PC-9 (cell line): Measurements from ENCODE around the gene GALNT1. TPM values are rescaled to one million over a fixed set of nuclear protein-coding genes. Genes with fewer than 3 reads are reported as not detected.

Experiments used
- BruUV-seq: library from RNA; stranded (reverse); fragments of 400-500 nt; replicated peaks from 2 replicates; lab custom pipeline; 2021; lab: Mats Ljungman, UMichigan
- CTCF ChIA-PET: fragments of 300-600 bp; sonication (Branson Sonifier 250); formaldehyde crosslinking; loops from one replicate; lab custom pipeline; 2022; ENCODE audit warnings: antibody characterized with exemption; lab: Charles Lee
- POLR2A ChIA-PET: fragments of 300-600 bp; sonication (Branson Sonifier 250); formaldehyde crosslinking; loops from one replicate; lab custom pipeline; 2022; ENCODE audit warnings: antibody characterized with exemption; ENCODE audit not compliant: unreplicated experiment; lab: Charles Lee
- DNase-seq, 2 experiments: peaks; one replicate each; pipeline versions ENCODE4 v3.0.0 to v3.0.0-alpha.2; 2015 to 2022; ENCODE audit warnings: mixed read lengths in 1 of 2
- H2AFZ ChIP-seq: fragments of 200-600 bp; sonication (generic); 2 replicates; pipeline ENCODE4 v1.8.1; 2017; ENCODE audit warnings: antibody characterized with exemption
- H3F3A ChIP-seq: fragments of 200-600 bp; sonication (generic); 2 replicates; pipeline ENCODE4 v1.8.1; 2017; ENCODE audit warnings: antibody characterized with exemption, mild to moderate bottlenecking, low read depth; ENCODE audit not compliant: insufficient read depth
- H3K27ac ChIP-seq: fragments of 200-600 bp; sonication (generic); 2 replicates; pipeline ENCODE4 v1.6.1; 2016; ENCODE audit warnings: mixed run types
- H3K27me3 ChIP-seq: fragments of 200-600 bp; sonication (generic); 2 replicates; pipeline ENCODE4 v1.6.1; 2016; ENCODE audit warnings: low read depth, mixed run types; ENCODE audit not compliant: insufficient read depth
- H3K36me3 ChIP-seq: fragments of 200-600 bp; sonication (generic); 2 replicates; pipeline ENCODE4 v1.6.1; 2016; ENCODE audit warnings: low read depth, mixed run types
- H3K4me1 ChIP-seq: fragments of 200-600 bp; sonication (generic); replicated peaks from 2 replicates; pipeline ENCODE4 v1.6.1; 2016; ENCODE audit warnings: mixed run types; ENCODE audit not compliant: insufficient read depth
- H3K4me2 ChIP-seq: fragments of 200-600 bp; sonication (generic); 2 replicates; pipeline ENCODE4 v1.6.1; 2017; ENCODE audit warnings: mixed run types
- H3K4me3 ChIP-seq: fragments of 200-600 bp; sonication (generic); 2 replicates; pipeline ENCODE4 v1.6.1; 2016; ENCODE audit warnings: mixed run types
- H3K79me2 ChIP-seq: fragments of 200-600 bp; sonication (generic); 2 replicates; pipeline ENCODE4 v1.6.1; 2017; ENCODE audit warnings: low read depth, mixed run types
- H3K9me2 ChIP-seq: fragments of 200-600 bp; sonication (generic); 2 replicates; pipeline ENCODE4 v1.8.1; 2017; ENCODE audit warnings: mild to moderate bottlenecking; ENCODE audit not compliant: insufficient read depth
- H3K9me3 ChIP-seq: fragments of 200-600 bp; sonication (generic); 2 replicates; pipeline ENCODE4 v1.8.1; 2016; ENCODE audit warnings: low read depth; ENCODE audit not compliant: insufficient read depth
- H4K20me1 ChIP-seq: fragments of 200-600 bp; sonication (generic); 2 replicates; pipeline ENCODE4 v1.8.1; 2017; ENCODE audit not compliant: insufficient read depth
- EZH2 ChIP-seq: fragments of 200-600 bp; sonication (generic); IDR thresholded peaks from 2 replicates; pipeline ENCODE4 v1.8.0; 2017; ENCODE audit warnings: antibody characterized with exemption, low read depth
- intact Hi-C: fragments of 100-400 bp; cut with micrococcal nuclease; formaldehyde crosslinking; loops from one replicate; pipeline ENCODE4 v1.10.0; 2022; ENCODE audit not compliant: unreplicated experiment
- total RNA-seq: library from RNA; stranded (reverse); gene quantifications from 2 replicates; pipeline ENCODE4 v1.2.3, GENCODE V29; 2021
- TF ChIP-seq, protein P1 (sequence below): fragments of 200-600 bp; sonication (generic); conservative IDR thresholded peaks from 2 replicates; pipeline ENCODE4 v1.6.1; 2017; ENCODE audit warnings: mixed run types, antibody characterized with exemption, mild to moderate bottlenecking, moderate library complexity

GALNT1 gene
- total RNA-seq, 1 experiment from 2014 or later, result 88.9 TPM

DNA sequence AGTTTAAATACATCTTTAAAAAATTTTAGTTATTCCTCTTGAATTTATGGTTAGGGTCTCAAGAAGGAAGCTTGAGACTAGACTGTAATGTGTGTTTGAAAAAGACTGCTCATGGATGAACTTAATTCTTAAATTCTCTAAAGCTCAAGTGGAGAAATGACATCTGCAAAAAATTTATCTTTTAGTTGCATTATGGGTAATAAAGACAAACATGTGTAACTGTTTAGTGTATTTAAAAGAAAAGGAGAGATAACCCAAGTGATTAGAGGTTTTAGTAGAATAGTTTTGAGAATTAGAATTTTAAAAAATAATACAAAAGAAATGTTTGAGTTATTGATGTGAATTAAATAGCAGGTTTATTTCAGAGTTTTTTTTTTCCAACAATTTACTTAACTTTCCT lies 36.7 kb downstream of the GALNT1 start:
- Histone ChIP-seq H3K27me3 (no peaks in the 10 kb centered on the region), H3K79me2 (peaks cover 16% of the 10 kb centered on the region), H3K36me3 (no peaks in the 10 kb centered on the region), H3K4me1 (0 out of 2 replicates have a peak, but pooled peaks cover 10% of the 10 kb centered on the region), H3K4me3 (no peak overlapping the region), H3K4me2 (no peak overlapping the region), H4K20me1 (no peaks in the 10 kb centered on the region), H3K9me2 (no peaks in the 10 kb centered on the region), H3K9me3 (no peaks in the 10 kb centered on the region), H2AFZ (no peak overlapping the region), H3F3A (no peaks in the 10 kb centered on the region), H3K27ac (no peak overlapping the region)
- CTCF ChIA-PET, result no interaction called here
- no TSS peak for BruUV-seq
- DNase-seq, result no peak
- intact Hi-C loops, result loop anchor here (5.0 kb wide), 1 partner anchor 211 kb away; no protein-coding TSS in a partner anchor
- TF ChIP-seq EZH2, result no peak
- TF ChIP-seq, protein P1, sequence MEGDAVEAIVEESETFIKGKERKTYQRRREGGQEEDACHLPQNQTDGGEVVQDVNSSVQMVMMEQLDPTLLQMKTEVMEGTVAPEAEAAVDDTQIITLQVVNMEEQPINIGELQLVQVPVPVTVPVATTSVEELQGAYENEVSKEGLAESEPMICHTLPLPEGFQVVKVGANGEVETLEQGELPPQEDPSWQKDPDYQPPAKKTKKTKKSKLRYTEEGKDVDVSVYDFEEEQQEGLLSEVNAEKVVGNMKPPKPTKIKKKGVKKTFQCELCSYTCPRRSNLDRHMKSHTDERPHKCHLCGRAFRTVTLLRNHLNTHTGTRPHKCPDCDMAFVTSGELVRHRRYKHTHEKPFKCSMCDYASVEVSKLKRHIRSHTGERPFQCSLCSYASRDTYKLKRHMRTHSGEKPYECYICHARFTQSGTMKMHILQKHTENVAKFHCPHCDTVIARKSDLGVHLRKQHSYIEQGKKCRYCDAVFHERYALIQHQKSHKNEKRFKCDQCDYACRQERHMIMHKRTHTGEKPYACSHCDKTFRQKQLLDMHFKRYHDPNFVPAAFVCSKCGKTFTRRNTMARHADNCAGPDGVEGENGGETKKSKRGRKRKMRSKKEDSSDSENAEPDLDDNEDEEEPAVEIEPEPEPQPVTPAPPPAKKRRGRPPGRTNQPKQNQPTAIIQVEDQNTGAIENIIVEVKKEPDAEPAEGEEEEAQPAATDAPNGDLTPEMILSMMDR, result no peak
- POLR2A ChIA-PET, result no interaction called here

GRCh38 chr18:35618696-35619095 lies 37.2 kb downstream of the GALNT1 start:
- Histone ChIP-seq H2AFZ (no peak overlapping the region), H3K4me3 (no peak overlapping the region), H3K36me3 (no peaks in the 10 kb centered on the region), H4K20me1 (no peaks in the 10 kb centered on the region), H3K79me2 (peaks cover 16% of the 10 kb centered on the region; the same call in 1 of the 2 replicates), H3K27ac (no peak overlapping the region), H3K9me3 (no peaks in the 10 kb centered on the region), H3K4me1 (0 out of 2 replicates have a peak, but pooled peaks cover 10% of the 10 kb centered on the region), H3K9me2 (no peaks in the 10 kb centered on the region), H3F3A (no peaks in the 10 kb centered on the region), H3K4me2 (no peak overlapping the region), H3K27me3 (no peaks in the 10 kb centered on the region)
- ChIA-PET POLR2A (no interaction called here), CTCF (no interaction called here)
- no peak for DNase-seq
- TF ChIP-seq EZH2, result no peak
- TF ChIP-seq, protein P1, result no peak
- no TSS peak for BruUV-seq
- intact Hi-C loops, result loop anchor here (5.0 kb wide), 1 partner anchor 211 kb away; no protein-coding TSS in a partner anchor

DNA sequence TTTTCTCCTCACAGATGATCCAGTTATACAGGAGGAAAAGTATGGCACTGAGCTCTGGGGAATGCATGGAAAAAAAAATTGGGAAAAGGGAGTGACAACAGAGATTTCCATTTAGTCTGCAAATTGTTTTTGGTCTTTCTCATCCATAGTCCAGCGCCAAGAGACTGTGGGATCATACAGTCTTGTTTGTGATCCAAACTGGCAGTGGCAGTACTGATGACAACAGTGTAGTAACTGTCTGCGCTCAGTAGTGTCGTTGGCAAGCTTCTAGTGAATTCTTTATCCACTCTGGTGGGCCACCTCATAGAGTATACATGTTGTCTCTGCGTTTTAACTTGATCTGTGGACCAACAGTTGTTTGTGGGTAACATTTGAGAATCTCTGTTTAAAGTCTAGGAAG lies 37.9 kb downstream of the GALNT1 start:
- Histone ChIP-seq H3K36me3 (no peaks in the 10 kb centered on the region), H3K27ac (no peak overlapping the region), H3K4me1 (0 out of 2 replicates have a peak, but pooled peaks cover 10% of the 10 kb centered on the region), H2AFZ (no peak overlapping the region), H3K9me2 (no peaks in the 10 kb centered on the region), H3F3A (no peaks in the 10 kb centered on the region), H3K4me3 (no peak overlapping the region), H3K79me2 (peaks cover 21% of the 10 kb centered on the region; the same call in 1 of the 2 replicates), H3K9me3 (no peaks in the 10 kb centered on the region), H4K20me1 (no peaks in the 10 kb centered on the region), H3K4me2 (no peak overlapping the region), H3K27me3 (no peaks in the 10 kb centered on the region)
- ChIA-PET CTCF (no interaction called here), POLR2A (no interaction called here)
- no TSS peak for BruUV-seq
- TF ChIP-seq, protein P1, result no peak
- no peak for TF ChIP-seq EZH2
- intact Hi-C loops, result loop anchor here (5.0 kb wide), 1 partner anchor 212 kb away; no protein-coding TSS in a partner anchor
- DNase-seq, result no peak
